ENCODE data around the gene CADM2. TPM values are rescaled to one million over a fixed set of nuclear protein-coding genes. Genes with fewer than 3 reads are reported as not detected.

Gene CADM2
- total RNA-seq, 1 donor from 2014 or later = 3.5 TPM

GRCh38 chr3:84998545-84998944 lies 39.8 kb downstream of the CADM2 start:
- Mint-ChIP-seq H3K4me1 (peaks cover 5% of the 10 kb centered on the region), H3K4me3 (no peak overlapping the region), H3K36me3 (ENCODE audit: low read depth) (no peaks in the 10 kb centered on the region), H3K9me3 (no peaks in the 10 kb centered on the region), H3K27me3 (ENCODE audit: low read depth) (no peaks in the 10 kb centered on the region), H3K27ac (ENCODE audit: unreplicated experiment) (no peak overlapping the region)
- TF ChIP-seq CTCF (conservative IDR thresholded peaks at IDR 0.05) = no peak
- DNase-seq (ENCODE audit: low read depth, low spot score) = no peak

DNA sequence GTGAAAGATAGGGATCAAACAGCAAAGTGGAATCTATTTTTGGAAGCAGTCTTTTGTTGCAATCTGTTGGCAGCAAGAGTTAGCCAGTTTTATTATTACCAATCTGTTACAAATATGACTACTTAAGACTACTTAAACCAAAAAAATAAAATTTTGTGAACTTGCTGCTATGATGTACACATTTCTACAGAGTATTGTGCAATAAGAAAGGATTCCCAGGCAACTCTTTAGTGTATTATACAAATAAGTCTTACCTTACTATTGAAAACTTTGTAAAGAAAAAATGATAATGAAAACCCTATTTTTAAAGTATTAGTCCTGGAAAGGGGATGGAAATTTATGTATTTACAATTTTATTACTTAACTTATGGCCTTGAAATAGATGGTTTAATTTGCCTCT lies 44.7 kb downstream of the CADM2 start:
- H3K4me3 Mint-ChIP-seq = no peak overlapping the region
- no peaks in the 10 kb centered on the region for H3K4me1 Mint-ChIP-seq
- no peaks in the 10 kb centered on the region for H3K36me3 Mint-ChIP-seq (ENCODE audit: low read depth)
- no peaks in the 10 kb centered on the region for H3K27me3 Mint-ChIP-seq (ENCODE audit: low read depth)
- H3K9me3 Mint-ChIP-seq = no peaks in the 10 kb centered on the region
- no peak overlapping the region for H3K27ac Mint-ChIP-seq (ENCODE audit: unreplicated experiment)
- no peak for DNase-seq (ENCODE audit: low read depth, low spot score)
- TF ChIP-seq CTCF (conservative IDR thresholded peaks at IDR 0.05) = no peak

DNA sequence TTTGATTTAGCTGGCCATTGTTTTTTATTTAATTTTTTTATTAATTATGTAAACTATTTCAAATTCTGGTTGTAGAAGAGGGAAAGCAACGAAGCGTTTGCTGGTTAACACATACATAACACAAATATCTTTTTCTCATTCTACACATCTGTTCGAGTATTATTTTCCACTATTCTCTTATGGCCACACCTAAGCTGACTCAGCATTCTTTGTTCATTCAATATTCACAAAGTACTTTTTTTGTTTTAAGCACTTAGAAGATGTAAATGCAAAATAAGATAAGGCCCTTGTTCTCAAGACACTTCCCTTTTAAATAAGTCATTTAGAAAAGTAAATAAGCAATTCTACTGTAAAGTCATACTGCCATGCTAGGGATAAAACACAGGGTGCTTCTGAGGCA lies 45.4 kb downstream of the CADM2 start:
- DNase-seq (ENCODE audit: low read depth, low spot score) = no peak
- Mint-ChIP-seq H3K4me3 (no peak overlapping the region), H3K4me1 (no peaks in the 10 kb centered on the region), H3K27me3 (ENCODE audit: low read depth) (no peaks in the 10 kb centered on the region), H3K36me3 (ENCODE audit: low read depth) (no peaks in the 10 kb centered on the region), H3K9me3 (no peaks in the 10 kb centered on the region), H3K27ac (ENCODE audit: unreplicated experiment) (no peak overlapping the region)
- TF ChIP-seq CTCF (conservative IDR thresholded peaks at IDR 0.05) = no peak

GRCh38 chr3:85005946-85006345 lies 47.2 kb downstream of the CADM2 start:
- DNase-seq (ENCODE audit: low read depth, low spot score) = no peak
- H3K27me3 Mint-ChIP-seq (ENCODE audit: low read depth) = no peaks in the 10 kb centered on the region
- no peaks in the 10 kb centered on the region for H3K9me3 Mint-ChIP-seq
- no peaks in the 10 kb centered on the region for H3K4me1 Mint-ChIP-seq
- no peak for TF ChIP-seq CTCF (conservative IDR thresholded peaks at IDR 0.05)
- no peak overlapping the region for H3K4me3 Mint-ChIP-seq
- no peak overlapping the region for H3K27ac Mint-ChIP-seq (ENCODE audit: unreplicated experiment)
- no peaks in the 10 kb centered on the region for H3K36me3 Mint-ChIP-seq (ENCODE audit: low read depth)

DNA sequence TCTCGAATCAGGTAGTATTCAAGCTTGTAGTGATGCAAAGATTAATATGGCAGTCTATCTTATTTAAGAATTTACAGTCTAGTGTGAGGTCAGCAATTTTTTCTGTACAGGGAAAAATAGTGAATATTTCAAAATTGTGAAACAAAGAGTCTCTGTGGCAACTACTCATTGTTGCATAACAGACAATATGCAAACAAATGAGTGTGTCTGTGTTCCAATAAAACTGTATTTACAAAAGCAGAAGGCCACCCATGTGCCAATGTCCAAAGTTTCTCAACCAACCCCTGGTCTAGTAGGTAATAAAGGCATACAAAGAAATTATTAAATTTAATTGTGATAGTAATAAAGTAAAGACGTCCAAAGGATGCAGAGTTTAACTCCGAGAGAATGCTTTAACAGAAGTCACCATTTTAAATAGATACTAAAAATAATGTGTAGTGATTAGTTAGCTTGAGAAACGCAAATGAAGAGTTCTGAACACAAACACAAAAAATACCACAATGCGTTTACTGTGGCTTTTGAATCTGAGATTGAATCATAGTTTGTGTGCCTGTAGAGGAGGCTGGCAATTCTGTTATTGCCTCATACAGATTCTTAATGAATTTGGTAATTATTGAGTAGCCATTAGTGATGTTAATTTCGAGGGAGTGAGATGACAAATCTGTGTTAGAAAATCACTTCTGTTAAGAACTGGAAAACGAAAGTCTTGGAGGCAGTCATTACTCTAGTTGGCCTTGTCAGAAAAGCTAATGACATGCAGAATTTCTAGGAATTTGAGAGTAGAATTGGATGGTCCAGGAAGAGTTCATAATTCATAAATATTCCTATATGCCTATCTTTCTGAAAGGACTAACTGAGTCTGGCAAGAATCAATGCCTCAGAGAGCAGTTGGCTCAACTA lies 48.7 kb downstream of the CADM2 start:
- no peaks in the 10 kb centered on the region for H3K27me3 Mint-ChIP-seq (ENCODE audit: low read depth)
- H3K9me3 Mint-ChIP-seq = no peaks in the 10 kb centered on the region
- no peak overlapping the region for H3K4me3 Mint-ChIP-seq
- H3K4me1 Mint-ChIP-seq = no peaks in the 10 kb centered on the region
- H3K27ac Mint-ChIP-seq (ENCODE audit: unreplicated experiment) = no peak overlapping the region
- no peak for TF ChIP-seq CTCF (conservative IDR thresholded peaks at IDR 0.05)
- no peaks in the 10 kb centered on the region for H3K36me3 Mint-ChIP-seq (ENCODE audit: low read depth)
- DNase-seq (ENCODE audit: low read depth, low spot score) = no peak
